ENCODE results near the gene KRTAP12-3.
"Not testable (repeated sequence)": the region's sequence is repeated elsewhere in the genome, so short reads cannot be mapped to it uniquely, and the experiment has no call there.

The KRTAP12-3 gene

GRCh38 chr21:44653656-44654575 is 3.8 kb upstream of the KRTAP12-3 start:
- Histone ChIP-seq H3K36me3 (ENCODE audit: insufficient read depth, low read length) (no peaks in the 10 kb centered on the region), H3K4me3 (ENCODE audit: low read depth, low read length) (no peak overlapping the region), H3K27ac (ENCODE audit: low read depth, low read length) (no peak overlapping the region), H3K79me2 (ENCODE audit: control insufficient read depth, insufficient read depth, low read length, unreplicated experiment) (no peaks in the 10 kb centered on the region), H3K27me3 (ENCODE audit: insufficient read depth, low read length) (peaks cover 18% of the 10 kb centered on the region; the same call in 1 of the 2 replicates), H3K4me1 (ENCODE audit: control insufficient read depth, insufficient read depth, low read length, unreplicated experiment) (no peaks in the 10 kb centered on the region), H2AFZ (ENCODE audit: low read length, unreplicated experiment) (no peak overlapping the region)

GRCh38 chr21:44654576-44655175 is 3.1 kb upstream of the KRTAP12-3 start, which contains the start of gene KRTAP12-4:
TSS of gene KRTAP12-4 (minus strand) at chr21:44654659. CDS start at chr21:44654614, 45 bp downstream.
- Histone ChIP-seq H3K4me1 (ENCODE audit: control insufficient read depth, insufficient read depth, low read length, unreplicated experiment) (no peaks in the 10 kb centered on the region), H2AFZ (ENCODE audit: low read length, unreplicated experiment) (no peak within 1 kb of the TSS), H3K36me3 (ENCODE audit: insufficient read depth, low read length) (no peaks in the 10 kb centered on the region), H3K79me2 (ENCODE audit: control insufficient read depth, insufficient read depth, low read length, unreplicated experiment) (no peaks in the 10 kb centered on the region), H3K4me3 (ENCODE audit: low read depth, low read length) (no peak within 1 kb of the TSS), H3K27ac (ENCODE audit: low read depth, low read length) (no peak within 1 kb of the TSS), H3K27me3 (ENCODE audit: insufficient read depth, low read length) (peaks cover 18% of the 10 kb centered on the region; the same call in 1 of the 2 replicates)

- H3K4me1 ChIP-seq (ENCODE audit: control insufficient read depth, insufficient read depth, low read length, unreplicated experiment): no peaks in the 10 kb centered on the region
- peaks cover 13% of the 10 kb centered on the region; the same call in 1 of the 2 replicates for H3K27me3 ChIP-seq (ENCODE audit: insufficient read depth, low read length)
- H3K36me3 ChIP-seq (ENCODE audit: insufficient read depth, low read length): no peaks in the 10 kb centered on the region
- no peak overlapping the region for H3K27ac ChIP-seq (ENCODE audit: low read depth, low read length)
- no peak overlapping the region for H3K4me3 ChIP-seq (ENCODE audit: low read depth, low read length)
- no peaks in the 10 kb centered on the region for H3K79me2 ChIP-seq (ENCODE audit: control insufficient read depth, insufficient read depth, low read length, unreplicated experiment)
- no peak overlapping the region for H2AFZ ChIP-seq (ENCODE audit: low read length, unreplicated experiment)
These were observed 864 bp upstream of the KRTAP12-3 start for GRCh38 chr21:44656868-44657267.

GRCh38 chr21:44658541-44658910 is 794 bp downstream of the KRTAP12-3 start:
- H3K27ac ChIP-seq (ENCODE audit: low read depth, low read length): no peak overlapping the region
- H3K27me3 ChIP-seq (ENCODE audit: insufficient read depth, low read length): peaks cover 20% of the 10 kb centered on the region; the same call in 1 of the 2 replicates
- H3K36me3 ChIP-seq (ENCODE audit: insufficient read depth, low read length): no peaks in the 10 kb centered on the region
- H3K4me3 ChIP-seq (ENCODE audit: low read depth, low read length): no peak overlapping the region
- H3K79me2 ChIP-seq (ENCODE audit: control insufficient read depth, insufficient read depth, low read length, unreplicated experiment): no peaks in the 10 kb centered on the region
- H2AFZ ChIP-seq (ENCODE audit: low read length, unreplicated experiment): no peak overlapping the region
- H3K4me1 ChIP-seq (ENCODE audit: control insufficient read depth, insufficient read depth, low read length, unreplicated experiment): no peaks in the 10 kb centered on the region

GRCh38 chr21:44658913-44659595 is 1.3 kb downstream of the KRTAP12-3 start:
- no peaks in the 10 kb centered on the region for H3K4me1 ChIP-seq (ENCODE audit: control insufficient read depth, insufficient read depth, low read length, unreplicated experiment)
- peaks cover 20% of the 10 kb centered on the region; the same call in 1 of the 2 replicates for H3K27me3 ChIP-seq (ENCODE audit: insufficient read depth, low read length)
- H2AFZ ChIP-seq (ENCODE audit: low read length, unreplicated experiment): no peak overlapping the region
- H3K36me3 ChIP-seq (ENCODE audit: insufficient read depth, low read length): no peaks in the 10 kb centered on the region
- H3K27ac ChIP-seq (ENCODE audit: low read depth, low read length): no peak overlapping the region
- no peak overlapping the region for H3K4me3 ChIP-seq (ENCODE audit: low read depth, low read length)
- H3K79me2 ChIP-seq (ENCODE audit: control insufficient read depth, insufficient read depth, low read length, unreplicated experiment): no peaks in the 10 kb centered on the region

- H3K27ac ChIP-seq (ENCODE audit: low read depth, low read length); H3K4me1 ChIP-seq (ENCODE audit: control insufficient read depth, insufficient read depth, low read length, unreplicated experiment); H2AFZ ChIP-seq (ENCODE audit: low read length, unreplicated experiment); H3K36me3 ChIP-seq (ENCODE audit: insufficient read depth, low read length); H3K4me3 ChIP-seq (ENCODE audit: low read depth, low read length); H3K79me2 ChIP-seq (ENCODE audit: control insufficient read depth, insufficient read depth, low read length, unreplicated experiment): not testable (repeated sequence)
- peaks cover 20% of the 10 kb centered on the region; the same call in 1 of the 2 replicates for H3K27me3 ChIP-seq (ENCODE audit: insufficient read depth, low read length)
These were observed 3.8 kb downstream of the KRTAP12-3 start for GRCh38 chr21:44661567-44661966.

GRCh38 chr21:44664691-44665090 is 7.0 kb downstream of the KRTAP12-3 start:
- Histone ChIP-seq H3K36me3 (ENCODE audit: insufficient read depth, low read length) (no peaks in the 10 kb centered on the region), H2AFZ (ENCODE audit: low read length, unreplicated experiment) (no peak overlapping the region), H3K79me2 (ENCODE audit: control insufficient read depth, insufficient read depth, low read length, unreplicated experiment) (no peaks in the 10 kb centered on the region), H3K4me3 (ENCODE audit: low read depth, low read length) (no peak overlapping the region), H3K27me3 (ENCODE audit: insufficient read depth, low read length) (peaks cover 20% of the 10 kb centered on the region; the same call in 1 of the 2 replicates), H3K4me1 (ENCODE audit: control insufficient read depth, insufficient read depth, low read length, unreplicated experiment) (no peaks in the 10 kb centered on the region), H3K27ac (ENCODE audit: low read depth, low read length) (no peak overlapping the region)

GRCh38 chr21:44666401-44667320 is 8.9 kb downstream of the KRTAP12-3 start, which contains the start of gene KRTAP12-2:
TSS of gene KRTAP12-2 (minus strand) at chr21:44666927. CDS start at chr21:44666886, 41 bp downstream.
- Histone ChIP-seq H3K4me1 (ENCODE audit: control insufficient read depth, insufficient read depth, low read length, unreplicated experiment) (no peaks in the 10 kb centered on the region), H2AFZ (ENCODE audit: low read length, unreplicated experiment) (no peak within 1 kb of the TSS), H3K27me3 (ENCODE audit: insufficient read depth, low read length) (peaks cover 20% of the 10 kb centered on the region; the same call in 1 of the 2 replicates), H3K4me3 (ENCODE audit: low read depth, low read length) (no peak within 1 kb of the TSS), H3K36me3 (ENCODE audit: insufficient read depth, low read length) (no peaks in the 10 kb centered on the region), H3K27ac (ENCODE audit: low read depth, low read length) (no peak within 1 kb of the TSS), H3K79me2 (ENCODE audit: control insufficient read depth, insufficient read depth, low read length, unreplicated experiment) (no peaks in the 10 kb centered on the region)

- Histone ChIP-seq H3K4me3 (ENCODE audit: low read depth, low read length) (no peak overlapping the region), H2AFZ (ENCODE audit: low read length, unreplicated experiment) (no peak overlapping the region), H3K79me2 (ENCODE audit: control insufficient read depth, insufficient read depth, low read length, unreplicated experiment) (no peaks in the 10 kb centered on the region)
These were observed 9.9 kb downstream of the KRTAP12-3 start for GRCh38 chr21:44667612-44668011.

More at GRCh38 chr21:44667612-44668011, 9.9 kb downstream of the KRTAP12-3 start:
- no peak overlapping the region for H3K27ac ChIP-seq (ENCODE audit: low read depth, low read length)
- no peaks in the 10 kb centered on the region for H3K4me1 ChIP-seq (ENCODE audit: control insufficient read depth, insufficient read depth, low read length, unreplicated experiment)
- no peaks in the 10 kb centered on the region for H3K36me3 ChIP-seq (ENCODE audit: insufficient read depth, low read length)
- H3K27me3 ChIP-seq (ENCODE audit: insufficient read depth, low read length): peaks cover 15% of the 10 kb centered on the region; the same call in 1 of the 2 replicates
